Rectal smooth muscle tissue (tissue), 1 donor: ENCODE data around the gene CLCF1.

Source experiments
- H3K27ac ChIP-seq: one replicate; pipeline ENCODE4 v1.7.0; 2013; ENCODE audit warnings: low read depth, low read length, inconsistent platforms
- H3K27me3 ChIP-seq: one replicate; pipeline ENCODE4 v1.7.0; 2013; ENCODE audit warnings: low read length; ENCODE audit not compliant: control insufficient read depth, insufficient read depth
- H3K36me3 ChIP-seq: one replicate; pipeline ENCODE4 v1.7.0; 2013; ENCODE audit warnings: low read length; ENCODE audit not compliant: control insufficient read depth, insufficient read depth
- H3K4me1 ChIP-seq: one replicate; pipeline ENCODE4 v1.7.0; 2013; ENCODE audit warnings: low read length; ENCODE audit not compliant: control insufficient read depth, insufficient read depth
- H3K4me3 ChIP-seq: one replicate; pipeline ENCODE4 v1.7.0; 2013; ENCODE audit warnings: low read length
- H3K9ac ChIP-seq: one replicate; pipeline ENCODE4 v1.7.0; 2013; ENCODE audit warnings: low read length

Gene CLCF1

DNA sequence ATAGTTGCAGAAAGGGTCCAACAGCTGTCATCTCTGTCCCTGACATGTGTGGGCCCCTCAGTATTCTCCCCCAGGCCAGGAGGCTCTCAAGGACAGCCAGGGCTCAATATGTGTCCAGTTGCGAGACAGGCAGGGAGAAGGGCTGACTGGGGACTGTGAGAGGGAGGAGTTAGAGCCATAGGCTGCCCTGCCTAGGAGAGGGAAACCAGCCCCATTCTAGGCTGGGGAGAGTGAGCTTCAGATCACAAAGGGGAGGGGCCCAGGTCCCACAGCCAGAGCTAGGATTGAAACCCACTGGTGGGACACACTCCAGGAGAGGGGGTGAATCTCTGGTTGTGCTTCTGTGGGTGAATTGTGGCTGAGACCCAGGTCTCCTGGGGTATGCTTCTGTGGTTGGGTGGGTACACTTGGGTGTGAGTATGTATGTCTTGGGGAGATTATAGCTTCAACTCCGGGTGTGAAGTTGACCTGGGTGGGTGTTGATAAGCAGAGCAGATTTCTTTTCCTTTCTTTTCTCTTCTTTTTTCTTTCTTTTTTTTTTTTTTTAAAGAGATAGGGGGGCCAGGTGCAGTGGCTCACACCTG is 40.0 kb upstream of the CLCF1 start:
- Histone ChIP-seq H3K27ac (no peak overlapping the region), H3K27me3 (peaks cover 16% of the 10 kb centered on the region), H3K9ac (no peak overlapping the region), H3K36me3 (no peaks in the 10 kb centered on the region), H3K4me1 (no peaks in the 10 kb centered on the region), H3K4me3 (no peak overlapping the region)

DNA sequence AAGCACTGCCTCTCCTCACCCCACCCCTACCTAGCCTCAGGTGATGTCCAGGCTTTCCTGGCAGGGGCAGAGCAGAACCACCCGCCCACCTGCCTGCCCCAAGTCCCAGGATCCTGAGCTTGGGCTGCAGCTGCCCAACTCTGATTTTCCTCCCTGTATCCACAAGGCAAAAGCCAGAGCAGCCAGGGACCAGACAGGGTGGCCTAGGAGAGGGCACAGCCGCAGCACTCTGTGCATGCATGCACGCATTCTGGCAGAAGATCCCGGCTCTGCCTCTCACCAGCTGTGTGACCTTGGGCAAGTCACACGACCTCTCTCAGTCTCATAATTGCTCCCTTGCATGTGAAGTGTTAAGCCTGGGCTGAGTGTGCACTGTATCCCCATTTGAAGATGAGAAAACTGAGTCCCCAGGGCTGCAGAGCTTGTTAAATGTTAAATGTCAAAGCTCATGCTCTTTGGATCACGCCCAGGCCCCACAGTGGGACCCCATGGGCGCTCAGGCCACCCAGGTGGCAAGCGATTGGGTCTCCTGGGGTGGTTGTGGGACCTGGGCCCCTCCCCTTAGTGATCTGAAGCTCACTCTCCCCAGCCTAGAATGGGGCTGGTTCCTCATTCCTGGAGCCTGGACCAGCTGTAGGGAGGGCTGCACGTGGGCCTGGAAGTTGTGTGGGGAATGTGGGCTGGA is 39.2 kb upstream of the CLCF1 start:
- H3K9ac ChIP-seq, result no peak overlapping the region
- H3K4me1 ChIP-seq, result no peaks in the 10 kb centered on the region
- H3K27ac ChIP-seq, result no peak overlapping the region
- no peak overlapping the region for H3K4me3 ChIP-seq
- H3K27me3 ChIP-seq, result peaks cover 16% of the 10 kb centered on the region
- H3K36me3 ChIP-seq, result no peaks in the 10 kb centered on the region

DNA sequence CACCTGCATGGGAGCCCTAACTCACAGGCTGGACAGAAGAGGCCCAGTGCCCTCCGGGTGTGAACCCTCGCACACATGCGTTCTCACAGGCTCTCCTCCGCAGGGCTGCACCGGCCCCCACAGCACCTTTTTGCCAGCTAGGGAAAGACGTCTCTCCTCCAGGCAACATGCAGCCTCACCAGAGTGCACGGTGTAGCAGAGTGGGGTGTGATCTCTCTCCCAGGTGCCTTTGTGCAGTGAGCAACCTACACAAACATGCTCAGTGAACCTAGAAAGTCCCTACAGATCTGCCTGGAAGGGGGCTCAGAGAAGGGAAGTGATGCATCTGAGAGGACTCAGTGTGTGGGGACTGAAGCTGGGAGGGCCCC is 38.4 kb upstream of the CLCF1 start:
- H3K4me3 ChIP-seq, result no peak overlapping the region
- no peaks in the 10 kb centered on the region for H3K4me1 ChIP-seq
- no peak overlapping the region for H3K9ac ChIP-seq
- peaks cover 16% of the 10 kb centered on the region for H3K27me3 ChIP-seq
- H3K27ac ChIP-seq, result no peak overlapping the region
- no peaks in the 10 kb centered on the region for H3K36me3 ChIP-seq

DNA sequence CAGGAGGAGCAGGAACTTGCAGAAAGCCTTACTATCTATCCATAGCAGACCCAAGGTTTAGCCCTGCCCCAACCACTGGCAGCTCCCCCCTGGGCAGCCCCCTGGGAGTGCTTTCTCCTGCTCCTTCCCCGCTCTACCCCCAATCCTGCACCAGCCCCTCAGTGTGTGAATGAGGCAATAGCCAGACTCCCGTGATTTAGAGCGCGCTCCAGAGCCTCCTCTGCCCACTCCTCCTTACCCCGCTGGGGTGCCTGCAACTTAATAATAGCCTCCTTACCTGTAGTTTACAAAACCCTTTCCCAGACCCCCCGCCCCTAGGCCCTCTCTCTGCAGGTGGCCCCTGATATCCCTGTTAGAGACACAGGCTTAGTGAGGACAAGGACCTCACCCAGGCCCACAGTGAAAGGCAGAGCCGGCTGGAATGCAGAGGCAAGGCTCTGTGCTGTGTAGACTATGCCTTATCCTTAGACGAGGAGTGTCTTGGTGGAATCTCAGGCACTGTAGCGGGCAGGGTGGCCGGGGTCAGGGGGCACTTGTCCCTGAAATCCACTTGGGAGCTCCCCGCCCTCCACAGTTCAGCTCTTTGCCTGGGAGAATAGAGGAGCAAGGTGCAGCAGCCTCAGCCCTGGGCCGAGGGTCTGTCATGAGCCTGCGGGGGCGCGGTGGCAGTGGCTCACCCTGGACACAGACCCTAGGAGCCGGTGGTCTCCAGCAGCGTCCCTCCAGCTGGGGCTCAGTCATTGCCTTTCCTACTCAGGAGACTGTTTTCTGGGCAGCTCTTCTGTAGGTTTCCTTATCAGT is 37.8 kb upstream of the CLCF1 start:
- H3K4me1 ChIP-seq, result no peaks in the 10 kb centered on the region
- H3K27ac ChIP-seq, result no peak overlapping the region
- H3K36me3 ChIP-seq, result no peaks in the 10 kb centered on the region
- no peak overlapping the region for H3K9ac ChIP-seq
- H3K27me3 ChIP-seq, result peaks cover 16% of the 10 kb centered on the region
- H3K4me3 ChIP-seq, result no peak overlapping the region

DNA sequence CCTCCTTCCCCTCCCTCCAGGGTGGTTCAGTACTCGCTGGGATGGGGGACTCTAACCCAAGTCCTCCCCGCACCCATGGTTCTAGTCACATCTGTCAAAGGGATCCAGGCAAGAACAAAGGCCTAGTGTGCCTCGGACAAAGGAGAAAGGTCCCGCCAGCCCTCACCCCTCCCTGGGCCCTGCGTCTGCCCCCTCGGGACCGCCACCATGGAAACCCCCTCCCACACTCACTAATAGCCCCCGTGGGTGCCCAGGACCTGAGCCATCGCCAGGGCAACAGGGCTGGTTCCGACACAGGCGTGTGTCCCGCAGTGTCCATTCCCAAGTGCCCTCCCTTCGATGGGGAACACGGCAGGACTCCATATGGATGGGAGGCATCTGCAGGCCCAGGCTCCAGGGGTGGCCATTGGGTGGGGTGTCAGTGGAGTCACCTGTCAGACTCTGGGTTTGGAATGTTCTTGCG is 37.0 kb upstream of the CLCF1 start:
- Histone ChIP-seq H3K9ac (no peak overlapping the region), H3K27me3 (peaks cover 16% of the 10 kb centered on the region), H3K36me3 (no peaks in the 10 kb centered on the region), H3K27ac (no peak overlapping the region), H3K4me3 (no peak overlapping the region), H3K4me1 (no peaks in the 10 kb centered on the region)

DNA sequence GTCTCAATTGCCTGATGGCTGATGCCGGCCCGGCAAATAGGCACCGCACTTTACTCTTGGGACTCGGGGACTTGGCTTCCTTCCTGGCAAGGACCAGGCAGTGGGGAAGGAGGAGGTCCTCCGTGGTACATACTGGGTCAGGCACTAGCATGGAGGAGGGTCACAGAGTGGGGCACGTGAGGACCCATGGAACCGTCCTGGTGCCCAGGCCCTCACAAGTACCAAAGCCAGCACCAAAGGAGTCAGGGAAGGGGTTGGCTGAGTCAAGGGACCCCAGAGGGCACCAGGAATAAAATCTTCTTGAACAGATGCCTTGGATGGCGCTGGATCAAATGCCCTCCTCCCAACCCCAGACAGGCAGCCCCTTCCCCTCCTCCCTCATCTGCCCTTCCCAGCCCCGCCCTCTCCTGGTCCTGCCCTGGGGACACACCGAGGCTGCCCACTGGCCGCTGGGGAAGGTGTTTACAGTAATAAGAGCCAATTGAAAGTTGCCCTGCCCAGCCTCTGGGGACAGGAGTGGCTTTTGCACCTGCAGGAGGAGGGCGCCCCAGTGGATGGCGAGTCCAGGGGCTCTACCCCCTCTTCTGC is 36.5 kb upstream of the CLCF1 start:
- H3K36me3 ChIP-seq, result no peaks in the 10 kb centered on the region
- no peak overlapping the region for H3K27ac ChIP-seq
- peaks cover 16% of the 10 kb centered on the region for H3K27me3 ChIP-seq
- no peaks in the 10 kb centered on the region for H3K4me1 ChIP-seq
- peak overlapping the region; percentile 2 for H3K4me3 ChIP-seq
- no peak overlapping the region for H3K9ac ChIP-seq

DNA sequence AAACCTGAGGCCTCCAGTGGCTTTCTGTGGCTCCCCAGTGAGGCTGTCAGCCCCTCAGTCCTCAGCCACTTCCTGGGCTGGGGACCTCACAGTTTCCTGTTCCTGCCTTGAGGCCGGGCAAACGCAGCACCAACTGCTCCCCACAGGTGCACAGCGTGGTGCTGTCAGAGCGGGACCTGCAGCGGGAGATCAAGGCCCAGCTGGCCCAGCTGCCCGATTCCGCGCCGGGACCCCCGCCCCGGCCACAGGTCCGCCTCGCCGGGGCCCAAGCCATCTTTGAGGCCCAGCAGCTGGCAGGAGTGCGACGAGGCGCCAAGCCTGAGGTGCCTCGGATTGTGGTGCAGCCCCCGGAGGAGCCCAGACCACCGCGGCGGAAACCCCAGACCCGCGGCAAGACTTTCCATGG is 35.9 kb upstream of the CLCF1 start:
- H3K9ac ChIP-seq, result no peak overlapping the region
- no peak overlapping the region for H3K27ac ChIP-seq
- peaks cover 16% of the 10 kb centered on the region for H3K27me3 ChIP-seq
- no peaks in the 10 kb centered on the region for H3K36me3 ChIP-seq
- H3K4me3 ChIP-seq, result no peak overlapping the region
- no peaks in the 10 kb centered on the region for H3K4me1 ChIP-seq

DNA sequence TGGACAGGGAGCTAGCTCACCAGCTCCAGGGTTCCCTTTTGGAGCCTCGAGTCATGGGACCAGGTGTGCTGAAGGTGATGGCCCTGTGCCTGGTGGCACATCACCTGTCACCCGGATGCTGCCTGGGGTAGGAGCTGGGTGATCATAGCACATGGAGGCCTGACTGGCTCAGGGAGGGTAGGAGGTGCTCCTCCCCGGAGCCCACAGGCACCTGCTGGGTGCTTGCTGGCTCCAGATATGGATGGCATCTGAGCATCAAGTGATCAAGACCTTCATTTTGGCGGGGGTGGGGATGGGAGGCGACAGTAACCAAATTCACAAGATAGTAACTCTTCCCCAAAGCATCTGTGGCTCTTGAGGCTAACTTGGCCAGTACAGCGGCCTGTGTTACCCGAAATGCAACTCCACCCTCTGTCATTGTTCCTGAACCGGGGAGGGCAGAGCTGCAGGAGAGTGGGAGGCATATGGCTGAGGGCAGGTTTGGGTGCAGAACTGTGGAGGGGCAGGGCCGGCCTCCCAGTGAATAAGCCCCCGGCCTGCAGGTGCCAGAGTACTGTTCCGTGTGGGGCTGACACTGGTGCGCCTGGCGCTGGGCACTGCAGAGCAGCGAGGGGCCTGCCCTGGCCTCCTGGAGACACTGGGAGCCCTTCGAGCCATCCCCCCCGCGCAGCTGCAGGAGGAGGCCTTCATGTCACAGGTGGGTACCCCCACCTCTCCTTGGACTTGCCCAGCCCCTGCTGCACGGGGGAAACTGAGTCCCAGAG is 35.2 kb upstream of the CLCF1 start:
- H3K4me3 ChIP-seq, result no peak overlapping the region
- H3K9ac ChIP-seq, result no peak overlapping the region
- peaks cover 16% of the 10 kb centered on the region for H3K27me3 ChIP-seq
- no peaks in the 10 kb centered on the region for H3K36me3 ChIP-seq
- H3K4me1 ChIP-seq, result no peaks in the 10 kb centered on the region
- no peak overlapping the region for H3K27ac ChIP-seq

DNA sequence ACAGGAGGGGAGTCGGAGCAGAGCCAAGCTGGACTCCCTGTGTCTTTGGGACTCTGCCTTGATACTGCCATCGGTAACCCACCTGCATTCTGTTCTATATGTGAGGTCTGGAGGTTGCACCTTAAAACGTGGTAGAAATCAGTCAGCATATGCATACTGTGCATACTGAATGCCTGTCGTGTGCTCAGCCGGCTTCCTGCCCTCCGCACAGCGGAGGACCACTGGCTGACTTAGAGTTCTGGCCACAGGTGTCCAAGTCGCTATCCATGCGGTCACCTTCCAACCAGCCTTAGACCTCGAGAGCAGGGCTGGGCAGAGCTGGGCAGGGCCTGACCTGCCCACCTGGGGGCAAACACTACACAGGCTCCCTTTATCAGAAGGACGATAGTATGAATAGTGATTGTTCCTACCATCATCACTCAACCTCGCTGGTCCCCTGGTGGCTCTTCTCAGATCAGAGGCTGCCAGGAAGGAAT is 34.3 kb upstream of the CLCF1 start:
- no peaks in the 10 kb centered on the region for H3K4me1 ChIP-seq
- no peak overlapping the region for H3K27ac ChIP-seq
- no peak overlapping the region for H3K9ac ChIP-seq
- peaks cover 16% of the 10 kb centered on the region for H3K27me3 ChIP-seq
- no peak overlapping the region for H3K4me3 ChIP-seq
- no peaks in the 10 kb centered on the region for H3K36me3 ChIP-seq

DNA sequence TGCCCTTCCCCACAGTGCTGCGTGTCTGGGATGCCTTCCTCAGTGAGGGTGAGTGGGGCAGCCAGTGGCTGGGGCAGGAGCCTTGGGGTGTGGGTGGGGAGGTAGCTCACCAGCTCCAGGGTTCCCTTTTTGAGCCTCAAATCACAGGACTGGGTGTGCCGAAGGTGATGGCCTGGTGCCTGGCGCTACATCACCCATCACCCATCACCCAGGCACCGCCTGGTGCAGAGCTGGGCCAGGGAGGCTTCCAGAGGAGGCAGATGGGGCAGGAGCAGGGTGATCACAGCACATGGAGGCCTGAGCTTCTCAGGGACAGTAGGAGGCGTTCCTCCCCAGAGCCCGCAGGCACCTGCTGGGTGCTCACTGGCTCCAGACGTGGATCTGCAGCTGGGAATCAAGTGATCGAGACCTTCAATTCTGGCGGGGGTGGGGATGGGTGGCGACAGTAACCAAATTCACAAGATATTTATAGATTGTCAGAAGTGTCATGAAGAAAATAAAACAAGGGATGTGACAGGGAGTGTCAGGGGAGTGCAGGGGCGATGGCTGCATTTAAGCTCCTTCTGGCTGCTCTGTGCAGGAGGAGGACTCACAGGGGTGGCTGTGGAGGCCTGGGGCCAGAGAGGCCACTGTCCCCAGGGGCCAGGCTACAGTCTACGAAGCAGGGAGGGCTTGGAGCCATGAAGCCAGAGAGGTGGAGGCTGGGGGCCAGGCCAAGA is 33.7 kb upstream of the CLCF1 start:
- Histone ChIP-seq H3K4me3 (no peak overlapping the region), H3K9ac (no peak overlapping the region), H3K4me1 (no peaks in the 10 kb centered on the region)

DNA sequence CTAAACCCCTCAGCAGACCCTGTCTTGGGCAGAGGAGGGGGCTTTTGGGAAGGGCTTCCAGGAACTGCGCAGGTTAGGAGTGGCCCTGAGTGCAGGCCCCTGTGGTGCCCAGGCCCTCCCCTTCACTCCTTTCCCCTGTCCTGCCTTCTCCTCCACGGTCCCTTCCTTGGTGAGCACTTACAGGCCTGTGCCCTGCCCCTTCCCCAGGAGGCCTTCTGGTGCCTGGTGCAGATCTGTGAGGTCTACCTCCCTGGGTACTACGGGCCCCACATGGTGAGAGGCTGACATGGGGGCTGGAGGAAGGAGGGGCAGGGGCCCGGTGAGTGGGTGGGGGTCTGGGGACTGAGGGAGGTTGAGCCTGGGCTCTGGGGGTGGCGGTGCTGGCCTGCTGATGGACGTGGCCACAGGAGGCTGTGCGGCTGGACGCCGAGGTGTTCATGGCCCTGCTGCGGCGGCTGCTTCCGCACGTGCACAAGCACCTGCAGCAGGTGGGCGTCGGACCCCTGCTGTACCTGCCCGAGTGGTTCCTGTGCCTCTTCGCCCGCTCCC is 33.1 kb upstream of the CLCF1 start:
- Histone ChIP-seq H3K27ac (no peak overlapping the region), H3K27me3 (peaks cover 16% of the 10 kb centered on the region), H3K9ac (no peak overlapping the region), H3K36me3 (no peaks in the 10 kb centered on the region), H3K4me1 (no peaks in the 10 kb centered on the region), H3K4me3 (no peak overlapping the region)

More for the DNA sequence above, 33.7 kb upstream of the CLCF1 start:
- Histone ChIP-seq H3K36me3 (no peaks in the 10 kb centered on the region), H3K27me3 (peaks cover 16% of the 10 kb centered on the region), H3K27ac (no peak overlapping the region)
